ENCODE data around the gene WWC2. TPM values are rescaled to one million over a fixed set of nuclear protein-coding genes. Genes with fewer than 3 reads are reported as not detected.

Gene WWC2
- total RNA-seq, 1 experiment from 2014 or later = 82.8 TPM

GRCh38 chr4:183241322-183241640, 142.2 kb downstream of the WWC2 start:
- intact Hi-C loops (cut with micrococcal nuclease; ENCODE audit: unreplicated experiment) = no loop called here

GRCh38 chr4:183241721-183242151, 142.7 kb downstream of the WWC2 start:
- Histone ChIP-seq H3K27me3 (replicated peaks; ENCODE audit: insufficient read depth, low read depth, low read length, poor library complexity) (no peaks in the 10 kb centered on the region), H3K4me1 (ENCODE audit: insufficient read depth, low read length, poor library complexity, severe bottlenecking) (peaks cover 8% of the 10 kb centered on the region), H3K4me3 (ENCODE audit: low read depth, low read length, poor library complexity, severe bottlenecking) (no peak overlapping the region), H3K9me3 (ENCODE audit: low read depth, low read length, poor library complexity, severe bottlenecking) (peaks cover 1% of the 10 kb centered on the region), H3K27ac (ENCODE audit: low read depth, low read length, poor library complexity, severe bottlenecking) (no peak overlapping the region), H3K36me3 (ENCODE audit: insufficient read depth, low read length, poor library complexity, severe bottlenecking) (peaks cover 28% of the 10 kb centered on the region)
- no peak for DNase-seq (ENCODE audit: low spot score)
- intact Hi-C loops (cut with micrococcal nuclease; ENCODE audit: unreplicated experiment) = no loop called here
- TF ChIP-seq EZH2 (IDR thresholded peaks at IDR 0.05; ENCODE audit: borderline replicate concordance, low read depth, low read length, poor library complexity, severe bottlenecking) (no peak), CTCF (conservative IDR thresholded peaks at IDR 0.05; ENCODE audit: low read depth, low read length) (no peak)
- ChIA-PET CTCF (no interaction called here), POLR2A (ENCODE audit: low non-redundant PET) (no interaction called here)
- BruUV-seq (replicated peaks) = no TSS peak

More at GRCh38 chr4:183241322-183241640, 142.2 kb downstream of the WWC2 start:
- BruUV-seq (replicated peaks) = no TSS peak
- CTCF ChIA-PET = no interaction called here
- H3K27ac ChIP-seq (ENCODE audit: low read depth, low read length, poor library complexity, severe bottlenecking) = no peak overlapping the region
- peaks cover 5% of the 10 kb centered on the region for H3K9me3 ChIP-seq (ENCODE audit: low read depth, low read length, poor library complexity, severe bottlenecking)
- H3K4me3 ChIP-seq (ENCODE audit: low read depth, low read length, poor library complexity, severe bottlenecking) = no peak overlapping the region
- DNase-seq (ENCODE audit: low spot score) = no peak
- TF ChIP-seq CTCF (conservative IDR thresholded peaks at IDR 0.05; ENCODE audit: low read depth, low read length) (no peak), EZH2 (IDR thresholded peaks at IDR 0.05; ENCODE audit: borderline replicate concordance, low read depth, low read length, poor library complexity, severe bottlenecking) (no peak)
- peaks cover 8% of the 10 kb centered on the region for H3K4me1 ChIP-seq (ENCODE audit: insufficient read depth, low read length, poor library complexity, severe bottlenecking)
- POLR2A ChIA-PET (ENCODE audit: low non-redundant PET) = no interaction called here
- H3K36me3 ChIP-seq (ENCODE audit: insufficient read depth, low read length, poor library complexity, severe bottlenecking) = peaks cover 25% of the 10 kb centered on the region
- no peaks in the 10 kb centered on the region for H3K27me3 ChIP-seq (replicated peaks; ENCODE audit: insufficient read depth, low read depth, low read length, poor library complexity)

- Histone ChIP-seq H3K27me3 (replicated peaks; ENCODE audit: insufficient read depth, low read depth, low read length, poor library complexity) (no peaks in the 10 kb centered on the region), H3K27ac (ENCODE audit: low read depth, low read length, poor library complexity, severe bottlenecking) (no peak overlapping the region), H3K4me3 (ENCODE audit: low read depth, low read length, poor library complexity, severe bottlenecking) (no peak overlapping the region), H3K4me1 (ENCODE audit: insufficient read depth, low read length, poor library complexity, severe bottlenecking) (peaks cover 8% of the 10 kb centered on the region), H3K9me3 (ENCODE audit: low read depth, low read length, poor library complexity, severe bottlenecking) (no peaks in the 10 kb centered on the region), H3K36me3 (ENCODE audit: insufficient read depth, low read length, poor library complexity, severe bottlenecking) (peaks cover 32% of the 10 kb centered on the region)
- no peak for DNase-seq (ENCODE audit: low spot score)
- POLR2A ChIA-PET (ENCODE audit: low non-redundant PET) = no interaction called here
- intact Hi-C loops (cut with micrococcal nuclease; ENCODE audit: unreplicated experiment) = no loop called here
- BruUV-seq (replicated peaks) = no TSS peak
- TF ChIP-seq CTCF (conservative IDR thresholded peaks at IDR 0.05; ENCODE audit: low read depth, low read length) = no peak
- no peak for TF ChIP-seq EZH2 (IDR thresholded peaks at IDR 0.05; ENCODE audit: borderline replicate concordance, low read depth, low read length, poor library complexity, severe bottlenecking)
- CTCF ChIA-PET = no interaction called here
These were observed 143.2 kb downstream of the WWC2 start for GRCh38 chr4:183242291-183242690.
